Muscle layer of duodenum (tissue), 2 donors: Measurements from ENCODE around the gene NPM3.
A peak's percentile ranks its signal among the peaks of the same experiment; 100 is the strongest.

ENCODE experiments used
- H3K27ac ChIP-seq: one replicate; pipeline ENCODE4 v1.7.0; 2013; ENCODE audit warnings: mild to moderate bottlenecking, low read length
- H3K27me3 ChIP-seq: one replicate; pipeline ENCODE4 v1.7.0; 2013; ENCODE audit warnings: low read depth, mild to moderate bottlenecking, control low read depth, low read length
- H3K36me3 ChIP-seq, 2 donors: one replicate each; pipeline ENCODE4 v1.7.0; 2013; ENCODE audit warnings: low read length in 2 of 2, control low read depth in 1 of 2, mild to moderate bottlenecking in 1 of 2; ENCODE audit not compliant: insufficient read depth in 2 of 2, control insufficient read depth in 1 of 2
- H3K4me1 ChIP-seq, 2 donors: one replicate each; pipeline ENCODE4 v1.7.0; 2013; ENCODE audit warnings: low read length in 2 of 2, mild to moderate bottlenecking in 2 of 2, control low read depth in 1 of 2, moderate library complexity in 1 of 2; ENCODE audit not compliant: insufficient read depth in 2 of 2, control insufficient read depth in 1 of 2
- H3K4me3 ChIP-seq, 2 donors: one replicate each; pipeline ENCODE4 v1.7.0; 2013; ENCODE audit warnings: low read length in 2 of 2, low read depth in 1 of 2, mild to moderate bottlenecking in 1 of 2
- H3K9me3 ChIP-seq, 2 donors: one replicate each; pipeline ENCODE4 v1.7.0; 2013; ENCODE audit warnings: low read length in 2 of 2, control low read depth in 1 of 2, mild to moderate bottlenecking in 1 of 2; ENCODE audit not compliant: control insufficient read depth in 1 of 2
- donor health status: healthy.

NPM3 gene, protein sequence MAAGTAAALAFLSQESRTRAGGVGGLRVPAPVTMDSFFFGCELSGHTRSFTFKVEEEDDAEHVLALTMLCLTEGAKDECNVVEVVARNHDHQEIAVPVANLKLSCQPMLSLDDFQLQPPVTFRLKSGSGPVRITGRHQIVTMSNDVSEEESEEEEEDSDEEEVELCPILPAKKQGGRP

DNA sequence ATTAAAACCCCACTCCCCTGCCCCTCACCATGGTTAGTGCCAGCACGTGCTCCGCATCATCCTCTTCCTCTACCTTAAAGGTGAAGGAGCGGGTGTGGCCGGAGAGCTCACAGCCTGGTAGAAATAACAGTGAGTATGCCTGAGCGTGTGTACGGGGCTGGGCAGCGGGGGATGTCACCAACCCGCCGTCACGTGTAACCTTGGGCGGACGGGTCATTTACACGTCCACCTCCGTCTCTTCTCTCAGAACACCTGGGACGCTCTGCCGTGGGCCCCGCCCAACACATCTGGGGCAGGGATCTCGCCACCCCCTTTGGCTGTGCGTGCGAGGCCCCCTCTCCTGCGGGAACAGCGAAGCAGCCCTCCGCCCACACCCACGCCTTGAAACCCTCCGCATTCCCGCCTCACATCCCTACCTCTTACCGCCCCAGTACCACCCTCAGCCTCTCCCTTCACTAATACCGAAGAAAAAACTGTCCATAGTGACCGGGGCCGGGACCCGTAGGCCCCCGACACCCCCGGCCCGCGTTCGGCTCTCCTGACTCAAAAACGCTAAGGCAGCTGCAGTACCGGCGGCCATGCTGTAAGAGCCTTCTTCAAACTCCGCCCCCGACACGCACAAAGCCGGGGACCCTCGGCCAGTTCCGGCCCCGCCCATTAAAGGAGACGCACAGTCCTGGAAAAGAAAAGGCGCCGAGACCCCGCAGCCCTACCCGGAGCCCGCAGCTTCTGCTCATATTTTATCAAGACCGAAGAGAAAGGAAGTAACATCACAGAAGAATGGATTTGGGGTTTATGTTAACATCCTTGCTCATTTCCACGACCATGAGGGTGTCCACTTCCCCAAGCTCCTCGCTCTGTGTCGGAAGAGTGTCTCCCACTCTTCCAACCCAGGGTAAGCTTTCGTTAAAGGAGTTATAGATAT lies at the start of gene NPM3:
TSS of gene NPM3 (minus strand) at position 636 of the 925 bp plus-strand sequence. CDS start at position 580, 56 bp downstream.
- H3K36me3 ChIP-seq, result peaks cover 27 to 33% of the 10 kb centered on the region in 2 donors
- H3K4me3 ChIP-seq, result peak within 1 kb of the TSS; percentile 70 to 86
- no peaks in the 10 kb centered on the region for H3K9me3 ChIP-seq
- H3K27ac ChIP-seq, result peak within 1 kb of the TSS; percentile 24
- peaks cover 8 to 47% of the 10 kb centered on the region in 2 donors for H3K4me1 ChIP-seq
- H3K27me3 ChIP-seq, result peaks cover 12% of the 10 kb centered on the region

DNA sequence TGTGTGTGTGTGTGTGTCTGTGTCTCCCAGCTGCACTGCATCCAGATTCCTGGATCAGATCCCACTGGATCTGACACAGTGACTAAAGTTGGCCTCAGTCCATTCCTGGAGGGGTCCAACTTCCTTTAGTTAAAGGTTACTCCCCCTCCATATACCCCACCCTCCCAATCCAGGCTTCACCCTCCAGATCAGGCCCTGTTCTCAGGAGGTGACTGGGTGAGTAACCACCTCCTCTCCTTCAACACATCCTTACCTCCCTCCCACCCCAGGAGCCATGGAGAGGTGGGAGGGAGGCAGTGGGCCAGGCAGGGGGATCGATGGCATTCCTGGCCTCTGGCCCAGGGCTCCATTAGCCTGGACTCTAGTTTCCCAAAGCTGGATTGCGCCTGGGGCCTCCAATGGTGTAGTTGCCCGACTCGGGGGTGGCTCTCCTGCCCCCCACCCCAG lies 49.1 kb upstream of the NPM3 start:
- Histone ChIP-seq H3K27ac (no peak overlapping the region), H3K36me3 (peaks cover 0 to 4% of the 10 kb centered on the region in 2 donors), H3K4me1 (peaks cover 5 to 17% of the 10 kb centered on the region in 2 donors), H3K9me3 (no peaks in the 10 kb centered on the region), H3K27me3 (no peaks in the 10 kb centered on the region), H3K4me3 (no peak overlapping the region)

DNA sequence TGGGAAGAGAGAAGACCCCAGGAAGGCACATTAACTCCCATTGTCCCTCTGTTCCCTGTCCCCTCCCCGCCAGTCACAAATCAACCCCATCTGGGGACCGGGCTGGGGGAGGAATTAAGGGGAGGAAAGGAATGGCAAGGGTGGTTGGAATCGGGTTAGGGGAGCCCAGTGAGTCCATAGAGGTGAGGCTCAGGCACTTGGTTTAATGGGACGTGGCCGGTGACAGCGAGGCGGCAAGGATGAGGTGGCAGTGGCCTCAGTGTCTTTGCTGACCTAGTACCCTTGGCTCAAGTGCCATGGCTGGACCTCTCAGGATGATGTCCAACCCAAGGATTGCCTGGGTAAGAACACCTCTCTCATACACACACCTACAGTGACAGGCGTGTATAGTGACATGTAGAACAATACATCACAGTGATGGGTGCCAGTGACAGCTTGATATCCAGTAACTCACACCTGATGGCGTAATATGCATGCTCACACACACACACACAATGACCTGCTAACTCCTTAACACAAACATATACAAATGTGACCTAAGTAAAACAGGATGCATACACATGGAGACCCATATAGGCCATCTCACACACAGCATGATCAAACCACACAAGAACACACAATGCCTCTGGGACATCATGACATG lies 48.0 kb upstream of the NPM3 start:
- peak overlapping the region; percentile 63 for H3K27ac ChIP-seq
- H3K27me3 ChIP-seq, result no peaks in the 10 kb centered on the region
- H3K36me3 ChIP-seq, result peaks cover 0 to 5% of the 10 kb centered on the region in 2 donors
- H3K4me1 ChIP-seq, result peaks cover 5 to 17% of the 10 kb centered on the region in 2 donors
- peak overlapping the region; percentile 53 to 66 for H3K4me3 ChIP-seq
- no peaks in the 10 kb centered on the region for H3K9me3 ChIP-seq

DNA sequence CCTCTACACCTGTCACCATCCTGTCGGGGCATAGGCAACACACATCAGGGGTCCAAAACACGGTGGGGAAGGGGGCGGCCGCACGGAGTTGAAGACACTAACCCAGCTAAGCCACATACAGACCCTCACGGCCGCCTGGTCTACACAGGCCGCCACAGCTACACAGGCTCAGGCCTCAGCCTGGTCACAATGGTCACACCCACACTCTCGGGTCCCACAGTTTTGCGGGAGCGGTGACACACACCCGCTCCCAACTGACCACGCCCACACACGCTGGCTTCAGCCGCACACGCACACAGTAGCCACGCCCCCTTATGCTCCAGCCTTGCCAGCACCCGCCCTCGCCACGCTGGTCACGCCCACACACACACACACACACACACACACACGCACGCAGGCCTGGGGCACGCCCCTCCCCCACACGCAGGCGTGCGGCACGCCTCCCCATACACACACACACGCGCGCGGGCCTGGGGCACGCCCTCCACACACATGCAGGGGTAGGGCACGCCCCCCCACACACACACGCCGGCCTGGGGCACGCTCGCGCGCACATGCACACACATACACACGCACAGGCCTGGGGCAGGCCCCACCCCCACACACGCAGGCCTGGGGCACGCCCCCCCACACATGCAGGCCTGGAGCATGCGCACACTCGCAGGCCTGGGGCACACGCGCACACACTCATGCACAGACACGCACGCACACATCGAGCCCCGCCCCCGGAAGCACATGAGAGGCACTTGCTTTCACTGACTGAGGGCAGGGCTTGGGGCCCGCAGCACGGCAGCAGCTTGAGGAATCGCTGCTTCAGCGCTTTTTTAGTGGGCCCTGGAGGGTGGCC lies 47.3 kb upstream of the NPM3 start:
- peaks cover 5 to 17% of the 10 kb centered on the region in 2 donors for H3K4me1 ChIP-seq
- peak overlapping the region; percentile 63 for H3K27ac ChIP-seq
- no peaks in the 10 kb centered on the region for H3K27me3 ChIP-seq
- peaks cover 0 to 5% of the 10 kb centered on the region in 2 donors for H3K36me3 ChIP-seq
- H3K9me3 ChIP-seq, result no peaks in the 10 kb centered on the region
- peak overlapping the region; percentile 53 to 66 for H3K4me3 ChIP-seq

DNA sequence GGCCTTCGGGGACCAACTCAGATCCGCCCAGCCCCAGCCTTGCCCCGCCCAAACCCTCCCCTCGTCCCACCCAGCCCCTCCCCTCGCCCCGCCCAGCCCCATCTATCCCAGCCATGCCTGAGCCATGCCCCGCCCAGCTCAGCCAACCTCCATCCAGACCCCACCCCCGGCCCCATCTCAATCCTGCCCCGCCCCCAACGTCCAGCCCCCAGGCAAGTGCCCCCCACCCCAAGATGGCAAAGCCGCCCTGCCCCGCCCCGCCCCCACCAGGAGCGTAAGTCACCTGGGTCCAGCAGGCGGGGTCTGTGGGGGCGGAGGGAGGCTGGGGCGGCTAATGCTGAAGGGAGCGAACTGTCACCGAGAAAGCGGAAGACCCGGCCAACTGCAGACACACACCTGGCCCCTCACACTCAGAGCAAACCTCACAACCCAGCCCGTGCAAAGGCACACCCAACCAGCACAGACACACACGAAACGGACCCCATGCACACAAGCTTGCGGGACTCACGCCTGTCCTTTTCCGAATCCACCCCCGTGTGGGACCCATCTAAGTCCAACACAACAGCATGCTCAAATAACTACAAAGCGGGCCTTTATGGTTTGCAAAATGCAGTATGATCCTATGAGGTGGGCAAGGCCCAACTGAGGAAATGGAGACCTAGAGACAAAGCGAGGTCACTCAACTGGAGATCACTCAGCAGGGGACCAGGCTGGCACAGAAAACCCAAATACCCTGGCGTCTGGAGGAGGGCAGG lies 46.5 kb upstream of the NPM3 start:
- H3K4me1 ChIP-seq, result peaks cover 5 to 17% of the 10 kb centered on the region in 2 donors
- peak overlapping the region; percentile 49 for H3K27ac ChIP-seq

DNA sequence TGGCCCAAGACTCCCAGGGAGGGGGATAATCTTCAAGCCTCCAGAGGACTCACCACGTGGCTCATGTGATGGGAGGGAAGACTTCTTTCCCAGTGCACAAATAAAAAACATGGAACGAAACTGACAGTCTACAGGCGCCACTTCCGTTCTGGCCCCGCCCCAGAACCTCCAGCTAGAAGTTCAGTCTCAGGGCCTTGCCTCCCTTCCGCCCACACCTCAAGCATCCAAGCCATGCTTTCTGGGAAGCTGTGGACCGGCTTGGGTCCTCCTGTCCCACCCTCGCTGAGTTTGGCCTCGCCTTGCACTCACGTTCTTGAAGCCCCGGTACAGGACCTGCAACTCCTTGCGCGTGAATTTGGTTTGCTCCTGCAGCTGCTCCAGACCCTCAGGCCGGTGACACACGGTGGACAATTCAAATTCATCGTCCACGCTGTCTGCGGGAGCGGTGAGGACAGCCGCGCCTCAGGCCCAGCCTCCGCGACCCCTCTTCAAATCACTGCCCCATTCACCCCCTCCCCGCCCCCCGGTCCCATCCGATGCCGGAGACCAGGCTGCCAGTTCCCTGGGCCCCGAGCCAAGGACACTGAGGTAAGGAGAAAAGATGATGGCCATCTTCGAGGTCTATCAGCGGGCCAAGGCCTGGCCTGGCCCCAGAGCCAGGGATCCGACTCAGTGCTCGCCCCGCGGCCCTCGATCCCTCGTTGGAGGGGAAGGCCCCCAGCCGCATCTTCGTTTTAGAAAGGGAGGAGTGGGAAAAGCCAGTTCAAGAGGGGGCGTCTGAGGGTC lies 45.7 kb upstream of the NPM3 start:
- peaks cover 0 to 5% of the 10 kb centered on the region in 2 donors for H3K36me3 ChIP-seq
- no peaks in the 10 kb centered on the region for H3K27me3 ChIP-seq
- no peak overlapping the region for H3K27ac ChIP-seq
- H3K4me3 ChIP-seq, result peak overlapping the region in 1 of 2 donors; percentile 31
- peaks cover 5 to 17% of the 10 kb centered on the region in 2 donors for H3K4me1 ChIP-seq
- no peaks in the 10 kb centered on the region for H3K9me3 ChIP-seq

More for the DNA sequence above, 46.5 kb upstream of the NPM3 start:
- Histone ChIP-seq H3K36me3 (peaks cover 0 to 5% of the 10 kb centered on the region in 2 donors), H3K4me3 (peak overlapping the region; percentile 53 to 66), H3K27me3 (no peaks in the 10 kb centered on the region), H3K9me3 (no peaks in the 10 kb centered on the region)

DNA sequence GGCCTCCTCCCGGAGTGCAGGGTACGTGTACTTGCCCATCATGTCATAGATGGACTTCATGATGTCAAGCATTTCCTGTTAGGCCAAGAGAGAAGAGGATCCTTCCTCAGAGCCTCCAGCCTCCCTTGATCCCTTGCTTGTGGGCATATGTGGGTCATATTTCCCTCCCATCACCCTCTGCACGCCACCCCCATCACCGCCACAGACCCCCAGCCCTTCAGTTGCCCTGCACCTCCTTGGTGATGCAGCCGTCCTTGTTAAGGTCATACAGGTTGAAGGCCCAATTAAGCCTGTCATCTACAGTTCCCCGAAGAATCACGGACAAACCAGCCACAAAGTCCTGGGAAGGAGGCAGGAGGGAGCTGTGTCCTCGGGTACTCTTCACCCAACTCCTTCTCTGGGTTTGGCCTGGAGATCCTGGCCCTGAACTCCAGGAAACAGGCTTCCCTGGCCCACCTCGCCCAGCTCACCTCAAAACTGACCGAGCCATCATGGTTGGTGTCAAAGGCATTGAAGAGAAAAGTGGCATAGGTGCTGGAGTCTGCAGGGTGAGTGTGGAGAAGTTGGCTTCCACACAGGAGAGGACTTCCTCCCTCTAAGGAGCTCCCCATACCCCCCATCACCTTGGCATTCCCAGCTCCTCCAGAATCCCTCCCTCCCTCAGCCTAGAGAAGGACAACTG lies 44.8 kb upstream of the NPM3 start:
- peaks cover 0 to 5% of the 10 kb centered on the region in 2 donors for H3K36me3 ChIP-seq
- H3K27ac ChIP-seq, result no peak overlapping the region
- H3K9me3 ChIP-seq, result no peaks in the 10 kb centered on the region
- no peaks in the 10 kb centered on the region for H3K27me3 ChIP-seq
- peaks cover 5 to 17% of the 10 kb centered on the region in 2 donors for H3K4me1 ChIP-seq
- H3K4me3 ChIP-seq, result no peak overlapping the region

DNA sequence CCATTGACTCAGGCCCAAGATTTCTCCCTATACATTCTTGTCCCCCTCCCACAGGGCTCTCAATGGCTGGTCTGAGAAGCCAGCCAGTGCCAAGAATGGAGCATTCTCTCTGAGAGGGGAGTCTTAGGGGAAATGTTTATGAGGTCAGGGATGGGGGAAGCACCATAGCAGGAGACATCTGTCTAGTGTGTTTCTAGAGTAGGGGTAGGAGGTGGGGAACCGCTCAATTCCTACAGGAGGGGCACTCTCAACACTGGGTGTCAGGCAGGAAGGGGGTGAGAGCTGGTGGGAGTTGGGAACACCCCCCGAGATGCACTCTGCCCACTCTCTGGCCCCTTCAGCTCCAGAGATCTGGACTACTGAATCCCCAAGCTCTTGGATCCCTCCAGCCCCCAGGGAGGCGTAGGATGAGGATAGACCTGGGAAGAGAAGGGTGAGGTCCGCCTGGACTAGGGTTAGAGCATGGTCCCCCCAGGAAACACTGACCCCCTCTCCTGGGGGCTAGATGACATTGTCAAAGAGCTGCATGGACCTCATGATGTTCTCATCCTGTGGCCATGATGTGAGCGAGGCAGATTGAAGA lies 43.7 kb upstream of the NPM3 start:
- peaks cover 5 to 17% of the 10 kb centered on the region in 2 donors for H3K4me1 ChIP-seq
- no peak overlapping the region for H3K4me3 ChIP-seq
- H3K36me3 ChIP-seq, result peaks cover 0 to 5% of the 10 kb centered on the region in 2 donors
- no peaks in the 10 kb centered on the region for H3K27me3 ChIP-seq
- H3K9me3 ChIP-seq, result no peaks in the 10 kb centered on the region
- no peak overlapping the region for H3K27ac ChIP-seq

DNA sequence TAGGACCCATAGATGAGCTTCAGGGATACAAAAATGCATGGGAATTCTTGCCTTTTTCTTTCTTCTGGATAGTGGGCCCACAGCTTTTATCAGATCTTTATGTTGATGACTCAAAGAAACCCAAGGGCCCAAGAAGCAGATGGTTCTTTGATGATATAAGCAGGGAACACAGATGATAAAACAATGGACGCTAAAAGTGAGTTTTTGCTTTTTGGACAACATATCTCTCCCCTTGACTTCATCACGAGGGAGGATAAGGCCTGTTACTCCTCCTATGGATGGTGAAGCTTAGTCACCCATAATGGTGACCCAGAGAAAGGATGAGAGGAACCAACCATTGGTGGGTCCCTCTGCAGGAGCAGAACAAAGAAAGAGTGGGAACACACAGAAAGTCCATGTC lies 41.5 kb upstream of the NPM3 start:
- Histone ChIP-seq H3K27ac (no peak overlapping the region), H3K4me1 (peaks cover 0 to under 1% of the 10 kb centered on the region in 2 donors), H3K9me3 (no peaks in the 10 kb centered on the region), H3K27me3 (no peaks in the 10 kb centered on the region), H3K36me3 (peaks cover 0 to 5% of the 10 kb centered on the region in 2 donors), H3K4me3 (no peak overlapping the region)
